SH-SY5Y (cell line): Measurements from ENCODE around the gene ZNF616.

Experiments used
- GATA2 ChIP-seq: IDR thresholded peaks from 2 replicates; pipeline ENCODE4 v1.6.1; 2011; ENCODE audit warnings: mild to moderate bottlenecking, low read depth, low read length
- GATA3 ChIP-seq: IDR thresholded peaks from 2 replicates; pipeline ENCODE4 v1.6.1; 2011; ENCODE audit warnings: low read depth, mild to moderate bottlenecking, low read length, moderate library complexity

GRCh38 chr19:52170863-52171320, 31.2 kb upstream of the ZNF616 start:
- TF ChIP-seq GATA3 (no peak), GATA2 (no peak)
